Aortic smooth muscle cell (primary cell): ENCODE measurements around the gene PCDHA5. TPM values are rescaled to one million over a fixed set of nuclear protein-coding genes. Genes with fewer than 3 reads are reported as not detected.

Source experiments
- total RNA-seq: library from RNA; depleted of rRNA; stranded (reverse); fragments of >200 nt; gene quantifications from 2 replicates; pipeline ENCODE4 v1.2.3, GENCODE V29; 2014

Gene PCDHA5
- total RNA-seq = 0.06 TPM in 1 of 2 replicates, not detected in the other

DNA sequence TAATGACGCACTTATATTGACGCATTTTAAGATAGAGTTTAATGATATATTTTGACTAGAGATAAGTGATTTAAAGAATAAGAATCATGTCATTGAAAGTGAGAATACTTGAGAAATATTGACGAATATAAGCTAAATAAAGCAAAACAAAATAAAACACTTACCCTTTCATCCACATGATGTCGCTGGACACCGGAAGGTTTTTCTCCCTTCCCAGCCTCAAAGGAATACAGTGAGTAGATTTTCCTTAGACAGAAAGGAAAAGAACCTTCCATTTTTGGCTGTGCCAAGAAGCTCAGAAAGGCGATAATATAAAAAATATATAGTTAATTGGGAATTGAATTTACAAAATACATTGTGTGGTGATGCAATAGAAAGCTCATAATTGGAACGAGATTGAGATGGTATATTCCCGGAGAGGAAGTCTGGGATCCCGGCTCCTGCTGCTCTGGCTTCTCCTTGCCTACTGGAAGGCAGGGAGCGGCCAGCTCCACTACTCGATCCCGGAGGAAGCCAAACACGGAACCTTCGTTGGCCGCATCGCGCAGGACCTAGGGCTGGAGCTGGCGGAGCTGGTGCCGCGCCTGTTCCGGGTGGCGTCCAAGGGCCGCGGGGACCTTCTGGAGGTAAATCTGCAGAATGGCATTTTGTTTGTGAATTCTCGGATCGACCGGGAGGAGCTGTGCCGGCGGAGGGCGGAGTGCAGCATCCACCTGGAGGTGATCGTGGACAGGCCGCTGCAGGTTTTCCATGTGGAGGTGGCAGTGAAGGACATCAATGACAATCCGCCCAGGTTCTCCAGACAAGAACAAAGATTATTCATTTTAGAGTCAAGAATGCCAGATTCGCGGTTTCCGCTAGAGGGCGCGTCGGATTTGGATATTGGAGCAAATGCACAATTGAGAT lies at the start of gene PCDHA5:
TSS of gene PCDHA5 (plus strand) at position 239 of the 906 bp plus-strand sequence.

DNA sequence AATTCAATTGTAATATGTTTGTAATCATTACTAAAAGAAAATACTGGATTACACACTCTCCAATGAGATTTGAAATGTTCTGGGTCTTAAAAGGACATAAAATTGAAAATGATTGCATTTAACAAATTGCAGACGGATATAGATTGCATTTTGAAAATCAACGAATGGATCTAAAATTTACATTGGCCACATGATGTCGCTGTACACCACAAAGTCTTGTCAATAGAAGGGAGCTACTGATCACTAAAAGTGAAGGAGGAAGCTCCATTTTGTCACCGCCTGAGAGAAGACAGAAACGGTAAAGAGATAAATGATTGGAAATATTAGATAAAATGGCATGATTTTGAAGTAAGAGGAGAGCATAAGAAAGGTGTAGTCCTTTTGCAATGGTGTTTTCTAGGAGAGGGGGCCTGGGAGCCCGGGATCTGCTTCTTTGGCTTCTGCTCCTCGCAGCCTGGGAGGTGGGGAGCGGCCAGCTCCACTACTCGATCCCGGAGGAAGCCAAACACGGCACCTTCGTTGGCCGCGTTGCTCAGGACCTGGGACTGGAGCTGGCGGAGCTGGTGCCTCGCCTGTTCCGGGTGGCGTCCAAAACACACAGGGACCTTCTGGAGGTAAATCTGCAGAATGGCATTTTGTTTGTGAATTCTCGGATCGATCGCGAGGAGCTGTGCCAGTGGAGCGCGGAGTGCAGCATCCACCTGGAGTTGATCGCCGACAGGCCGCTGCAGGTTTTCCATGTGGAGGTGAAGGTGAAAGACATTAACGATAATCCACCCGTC lies 35.3 kb upstream of the PCDHA5 start, which contains the start of gene PCDHA1:
TSS of gene PCDHA1 (plus strand) at position 236 of the 782 bp plus-strand sequence.

DNA sequence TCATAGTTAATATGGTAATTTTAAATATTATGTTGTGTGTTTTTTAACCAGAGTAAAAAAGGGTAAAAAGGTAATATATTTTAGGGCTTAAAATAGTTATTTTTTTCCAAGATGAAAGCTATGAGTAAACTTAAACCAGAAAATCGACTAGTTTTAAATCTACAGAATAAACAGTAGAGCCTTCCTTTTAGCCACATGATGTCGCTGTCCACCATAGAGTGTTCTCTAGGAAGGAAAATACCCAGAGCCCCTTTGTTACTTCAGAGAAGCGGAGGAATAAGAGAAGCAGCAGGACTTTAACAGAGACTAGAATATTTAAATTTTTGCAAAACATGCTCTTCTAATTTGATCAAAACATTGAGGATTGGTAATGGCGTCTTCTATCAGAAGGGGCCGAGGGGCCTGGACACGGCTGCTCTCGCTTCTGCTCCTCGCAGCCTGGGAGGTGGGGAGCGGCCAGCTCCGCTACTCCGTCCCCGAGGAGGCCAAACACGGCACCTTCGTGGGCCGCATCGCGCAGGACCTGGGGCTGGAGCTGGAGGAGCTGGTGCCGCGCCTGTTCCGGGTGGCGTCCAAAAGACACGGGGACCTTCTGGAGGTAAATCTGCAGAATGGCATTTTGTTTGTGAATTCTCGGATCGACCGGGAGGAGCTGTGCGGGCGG lies 26.7 kb upstream of the PCDHA5 start, which contains the start of gene PCDHA2:
TSS of gene PCDHA2 (plus strand) at position 258 of the 664 bp plus-strand sequence.

DNA sequence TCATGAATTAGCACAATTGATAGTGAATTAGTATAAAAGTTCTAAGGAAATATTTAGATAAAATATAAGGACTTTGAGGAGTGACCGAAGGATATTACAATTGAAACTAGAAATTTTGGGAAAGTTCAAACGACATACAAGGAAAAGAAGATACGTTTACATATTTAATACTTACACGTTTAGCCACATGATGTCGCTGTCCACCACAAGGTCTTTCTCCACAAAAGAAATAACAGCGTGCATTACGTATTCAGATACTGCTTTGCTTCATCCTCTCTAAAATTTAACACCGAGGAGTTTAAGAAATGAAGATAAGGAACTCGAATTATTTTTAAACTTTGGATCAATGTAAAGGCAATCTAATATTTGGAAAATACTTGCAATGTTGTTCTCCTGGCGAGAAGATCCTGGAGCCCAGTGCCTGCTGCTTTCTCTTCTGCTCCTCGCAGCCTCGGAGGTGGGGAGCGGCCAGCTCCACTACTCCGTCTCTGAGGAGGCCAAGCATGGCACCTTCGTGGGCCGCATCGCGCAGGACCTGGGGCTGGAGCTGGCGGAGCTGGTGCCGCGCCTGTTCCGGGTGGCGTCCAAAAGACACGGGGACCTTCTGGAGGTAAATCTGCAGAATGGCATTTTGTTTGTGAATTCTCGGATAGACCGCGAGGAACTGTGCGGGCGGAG lies 20.5 kb upstream of the PCDHA5 start, which contains the start of gene PCDHA3:
TSS of gene PCDHA3 (plus strand) at position 242 of the 678 bp plus-strand sequence.

DNA sequence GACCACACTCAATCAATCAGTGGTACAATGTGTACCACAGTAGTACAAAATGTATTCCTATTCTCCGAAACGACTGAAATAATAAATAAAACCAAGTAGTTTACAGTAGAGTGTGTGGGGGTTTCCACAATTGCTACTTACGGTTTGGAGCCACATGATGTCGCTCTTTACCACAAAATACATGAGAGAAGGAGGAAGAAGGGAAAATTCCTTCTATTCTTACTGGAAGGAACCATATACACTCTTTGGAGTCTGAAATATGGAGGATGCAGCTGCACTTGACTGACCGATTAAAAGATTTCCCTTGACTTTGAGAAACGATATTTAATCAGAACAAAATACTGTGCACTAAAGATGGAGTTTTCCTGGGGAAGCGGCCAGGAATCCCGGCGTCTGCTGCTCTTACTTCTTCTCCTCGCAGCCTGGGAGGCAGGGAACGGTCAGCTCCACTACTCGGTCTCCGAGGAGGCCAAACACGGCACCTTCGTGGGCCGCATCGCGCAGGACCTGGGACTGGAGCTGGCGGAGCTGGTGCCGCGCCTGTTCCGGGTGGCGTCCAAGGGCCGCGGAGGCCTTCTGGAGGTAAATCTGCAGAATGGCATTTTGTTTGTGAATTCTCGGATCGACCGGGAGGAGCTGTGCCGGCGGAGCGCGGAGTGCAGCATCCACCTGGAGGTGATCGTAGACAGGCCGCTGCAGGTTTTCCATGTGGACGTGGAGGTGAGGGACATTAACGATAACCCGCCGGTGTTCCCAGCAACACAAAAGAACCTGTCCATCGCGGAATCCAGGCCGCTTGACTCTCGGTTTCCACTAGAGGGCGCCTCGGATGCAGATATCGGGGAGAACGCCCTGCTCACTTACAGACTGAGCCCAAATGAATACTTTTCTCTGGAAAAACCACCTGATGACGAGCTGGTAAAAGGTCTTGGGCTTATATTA lies 14.3 kb upstream of the PCDHA5 start, which contains the start of gene PCDHA4:
TSS of gene PCDHA4 (plus strand) at position 235 of the 942 bp plus-strand sequence.

DNA sequence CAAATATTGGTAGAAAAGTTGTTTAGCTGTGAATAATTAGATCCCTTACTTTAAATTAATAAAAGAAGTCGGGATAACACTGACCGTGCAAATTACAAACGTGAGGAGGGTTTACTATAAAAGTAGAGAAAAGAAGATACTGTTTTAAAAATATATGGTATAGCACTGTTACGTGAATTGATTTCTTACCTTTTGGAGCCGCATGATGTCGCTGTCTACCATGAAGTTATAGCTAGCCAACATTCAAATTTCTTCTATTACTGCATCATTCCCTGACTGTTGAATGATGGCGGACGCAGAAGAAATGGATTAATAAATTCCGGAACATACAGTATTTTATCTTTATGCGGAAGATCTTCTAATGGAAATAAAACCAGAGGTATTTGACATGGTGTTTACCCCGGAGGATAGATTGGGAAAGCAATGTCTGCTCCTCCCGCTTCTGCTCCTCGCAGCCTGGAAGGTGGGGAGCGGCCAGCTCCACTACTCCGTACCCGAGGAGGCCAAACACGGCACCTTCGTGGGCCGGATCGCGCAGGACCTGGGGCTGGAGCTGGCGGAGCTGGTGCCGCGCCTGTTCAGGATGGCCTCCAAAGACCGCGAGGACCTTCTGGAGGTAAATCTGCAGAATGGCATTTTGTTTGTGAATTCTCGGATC lies 6.4 kb downstream of the PCDHA5 start, which contains the start of gene PCDHA6:
TSS of gene PCDHA6 (plus strand) at position 257 of the 658 bp plus-strand sequence. CDS start at position 389, 132 bp downstream.

DNA sequence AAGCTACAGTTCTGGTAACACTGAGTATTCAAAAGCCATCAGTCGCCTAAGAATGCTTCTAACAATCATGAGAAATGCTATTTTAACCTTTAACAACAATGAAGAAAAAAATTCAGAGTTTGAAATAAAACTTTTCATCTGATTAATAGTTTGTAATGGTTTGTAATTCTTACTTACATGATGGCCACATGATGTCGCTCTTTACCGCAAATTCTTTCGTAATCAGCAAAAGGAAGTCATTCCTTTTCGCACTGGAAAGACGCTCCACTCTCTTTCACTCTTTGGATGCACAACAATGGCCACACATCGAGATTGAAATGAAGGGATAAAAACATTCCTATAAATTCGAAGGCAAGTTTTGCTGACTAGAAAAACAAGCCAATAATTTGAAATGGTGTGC lies 12.6 kb downstream of the PCDHA5 start, which contains the start of gene PCDHA7:
TSS of gene PCDHA7 (plus strand) at position 277 of the 400 bp plus-strand sequence. CDS start at position 392, 115 bp downstream.

DNA sequence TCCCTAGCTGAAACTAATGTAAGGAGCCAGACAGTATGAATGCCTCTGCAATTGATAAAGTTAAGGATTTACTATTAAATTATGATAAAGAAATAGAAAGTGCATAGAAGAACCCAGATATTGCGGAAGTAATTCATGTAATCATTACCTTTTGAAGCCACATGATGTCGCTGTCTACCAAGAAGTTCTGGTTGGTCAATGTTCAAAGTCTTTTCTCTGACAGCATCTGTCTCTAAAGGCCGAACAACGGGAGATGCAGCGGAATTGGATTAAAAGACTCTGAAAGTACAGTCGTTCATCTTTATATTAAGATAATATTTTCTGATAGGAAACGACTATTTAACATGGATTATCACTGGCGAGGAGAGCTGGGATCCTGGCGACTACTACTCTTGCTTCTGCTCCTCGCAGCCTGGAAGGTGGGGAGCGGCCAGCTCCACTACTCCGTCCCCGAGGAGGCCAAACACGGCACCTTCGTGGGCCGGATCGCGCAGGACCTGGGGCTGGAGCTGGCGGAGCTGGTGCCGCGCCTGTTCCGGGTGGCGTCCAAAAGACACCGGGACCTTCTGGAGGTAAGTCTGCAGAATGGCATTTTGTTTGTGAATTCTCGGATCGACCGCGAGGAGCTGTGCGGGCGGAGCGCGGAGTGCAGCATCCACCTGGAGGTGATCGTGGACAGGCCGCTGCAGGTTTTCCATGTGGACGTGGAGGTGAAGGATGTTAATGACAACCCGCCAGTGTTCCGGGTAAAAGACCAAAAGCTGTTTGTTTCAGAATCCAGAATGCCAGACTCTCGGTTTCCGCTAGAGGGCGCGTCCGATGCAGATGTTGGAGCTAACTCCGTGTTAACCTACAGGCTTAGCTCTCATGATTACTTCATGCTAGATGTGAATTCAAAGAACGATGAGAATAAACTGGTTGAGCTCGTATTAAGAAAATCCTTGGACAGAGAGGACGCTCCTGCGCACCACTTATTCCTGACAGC lies 19.9 kb downstream of the PCDHA5 start, which contains the start of gene PCDHA8:
TSS of gene PCDHA8 (plus strand) at position 210 of the 985 bp plus-strand sequence. CDS start at position 345, 135 bp downstream.

DNA sequence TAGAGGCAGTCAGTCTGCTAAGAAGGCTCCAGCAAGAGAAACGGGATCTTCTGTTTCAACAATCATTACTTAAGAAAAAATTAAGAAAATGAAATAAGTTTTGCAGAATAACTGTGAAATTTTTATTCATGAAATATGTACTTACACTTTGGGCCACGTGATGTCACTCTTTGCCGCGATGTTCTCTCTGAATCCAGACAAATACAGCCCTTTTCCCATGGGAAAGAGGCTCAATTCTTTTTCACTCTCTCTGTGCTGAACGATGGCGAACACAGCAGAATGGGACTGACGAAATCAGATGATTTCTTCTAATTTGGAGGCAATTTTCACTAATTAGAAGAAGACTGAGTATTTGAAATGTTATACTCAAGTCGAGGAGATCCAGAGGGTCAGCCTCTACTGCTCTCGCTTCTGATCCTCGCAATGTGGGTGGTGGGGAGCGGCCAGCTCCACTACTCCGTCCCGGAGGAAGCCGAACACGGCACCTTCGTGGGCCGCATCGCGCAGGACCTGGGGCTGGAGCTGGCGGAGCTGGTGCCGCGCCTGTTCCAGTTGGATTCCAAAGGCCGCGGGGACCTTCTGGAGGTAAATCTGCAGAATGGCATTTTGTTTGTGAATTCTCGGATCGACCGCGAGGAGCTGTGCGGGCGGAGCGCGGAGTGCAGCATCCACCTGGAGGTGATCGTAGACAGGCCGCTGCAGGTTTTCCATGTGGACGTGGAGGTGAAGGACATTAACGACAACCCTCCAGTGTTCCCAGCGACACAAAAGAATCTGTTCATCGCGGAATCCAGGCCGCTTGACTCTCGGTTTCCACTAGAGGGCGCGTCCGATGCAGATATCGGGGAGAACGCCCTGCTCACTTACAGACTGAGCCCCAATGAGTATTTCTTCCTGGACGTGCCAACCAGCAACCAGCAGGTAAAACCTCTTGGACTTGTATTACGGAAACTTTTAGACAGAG lies 27.0 kb downstream of the PCDHA5 start, which contains the start of gene PCDHA9:
TSS of gene PCDHA9 (plus strand) at position 244 of the 964 bp plus-strand sequence. CDS start at position 358, 114 bp downstream.

DNA sequence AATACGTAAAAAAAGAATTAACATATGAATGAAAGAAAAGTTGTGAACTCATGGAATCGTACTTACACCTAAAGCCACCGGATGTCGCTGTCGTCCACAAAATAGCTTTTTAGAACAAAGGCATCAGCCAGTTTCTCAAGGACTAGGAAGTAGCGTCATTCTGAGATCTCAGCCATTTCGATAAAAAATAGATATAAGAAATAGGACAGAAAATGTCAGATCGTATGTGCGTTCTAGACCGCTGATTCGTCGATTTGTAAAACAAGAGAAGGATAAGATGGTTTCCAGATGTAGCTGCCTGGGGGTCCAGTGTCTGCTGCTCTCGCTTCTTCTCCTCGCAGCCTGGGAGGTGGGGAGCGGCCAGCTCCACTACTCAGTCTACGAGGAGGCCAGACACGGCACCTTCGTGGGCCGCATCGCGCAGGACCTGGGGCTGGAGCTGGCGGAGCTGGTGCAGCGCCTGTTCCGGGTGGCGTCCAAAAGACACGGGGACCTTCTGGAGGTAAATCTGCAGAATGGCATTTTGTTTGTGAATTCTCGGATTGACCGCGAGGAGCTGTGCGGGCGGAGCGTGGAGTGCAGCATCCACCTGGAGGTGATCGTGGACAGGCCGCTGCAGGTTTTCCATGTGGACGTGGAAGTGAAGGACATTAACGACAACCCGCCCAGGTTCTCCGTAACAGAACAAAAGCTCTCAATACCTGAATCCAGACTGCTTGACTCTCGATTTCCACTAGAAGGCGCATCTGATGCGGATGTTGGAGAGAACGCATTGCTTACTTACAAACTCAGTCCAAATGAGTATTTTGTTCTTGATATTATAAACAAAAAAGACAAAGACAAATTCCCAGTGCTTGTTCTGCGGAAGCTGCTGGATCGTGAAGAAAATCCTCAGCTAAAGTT lies 34.6 kb downstream of the PCDHA5 start, which contains the start of gene PCDHA10:
TSS of gene PCDHA10 (plus strand) at position 126 of the 903 bp plus-strand sequence. CDS start at position 278, 152 bp downstream.

DNA sequence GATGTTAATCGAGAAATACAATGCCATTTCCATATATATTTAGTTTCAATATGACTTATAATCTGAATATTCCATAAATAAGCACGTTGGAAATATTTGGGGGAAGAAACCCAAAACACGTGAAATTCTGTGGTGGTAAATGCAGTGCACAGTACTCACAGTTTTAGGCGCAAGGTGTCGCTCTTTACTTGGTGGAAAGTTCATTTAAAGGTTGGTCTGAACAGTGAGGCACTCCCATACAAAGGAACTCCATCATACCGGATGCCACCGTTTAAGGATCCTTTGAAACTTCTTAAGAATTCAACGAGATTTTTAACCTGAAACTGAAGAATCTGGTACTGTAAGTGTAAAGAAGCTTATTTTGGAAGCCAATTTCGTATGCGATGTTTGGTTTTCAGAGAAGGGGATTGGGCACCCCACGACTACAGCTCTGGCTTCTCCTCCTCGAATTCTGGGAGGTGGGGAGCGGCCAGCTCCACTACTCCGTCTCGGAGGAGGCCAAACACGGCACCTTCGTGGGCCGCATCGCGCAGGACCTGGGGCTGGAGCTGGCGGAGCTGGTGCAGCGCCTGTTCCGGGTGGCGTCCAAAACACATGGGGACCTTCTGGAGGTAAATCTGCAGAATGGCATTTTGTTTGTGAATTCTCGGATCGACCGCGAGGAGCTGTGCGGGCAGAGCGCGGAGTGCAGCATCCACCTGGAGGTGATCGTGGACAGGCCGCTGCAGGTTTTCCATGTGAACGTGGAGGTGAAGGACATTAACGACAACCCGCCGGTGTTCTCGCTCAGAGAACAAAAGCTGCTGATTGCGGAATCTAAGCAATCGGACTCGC lies 47.5 kb downstream of the PCDHA5 start, which contains the start of gene PCDHA11:
TSS of gene PCDHA11 (plus strand) at position 237 of the 834 bp plus-strand sequence. CDS start at position 384, 147 bp downstream.

